ENCODE results near the gene RHBDL1.

The RHBDL1 gene

DNA sequence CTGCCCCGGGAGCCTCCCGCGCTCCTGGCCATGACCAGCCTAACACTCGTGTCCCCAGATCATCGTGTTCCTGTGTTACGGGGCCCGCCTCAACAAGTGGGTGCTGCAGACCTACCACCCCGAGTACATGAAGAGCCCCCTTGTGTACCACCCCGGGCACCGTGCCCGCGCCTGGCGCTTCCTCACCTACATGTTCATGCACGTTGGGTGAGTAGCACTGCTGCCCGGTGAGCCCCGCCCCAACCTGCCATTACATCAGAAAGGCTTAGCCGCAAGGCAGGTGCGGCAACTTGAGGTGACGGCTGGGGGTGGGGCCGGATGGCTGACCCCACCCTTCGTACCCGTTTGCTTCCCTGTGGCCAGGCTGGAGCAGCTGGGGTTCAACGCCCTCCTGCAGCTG, 1.4 kb downstream of the RHBDL1 start:
- no peak overlapping the region for H3K4me2 ChIP-seq
- H4K20me1 ChIP-seq (ENCODE audit: insufficient read depth): no peaks in the 10 kb centered on the region

GRCh38 chr16:677316-678190, 2.1 kb downstream of the RHBDL1 start:
- TF ChIP-seq, protein P1, sequence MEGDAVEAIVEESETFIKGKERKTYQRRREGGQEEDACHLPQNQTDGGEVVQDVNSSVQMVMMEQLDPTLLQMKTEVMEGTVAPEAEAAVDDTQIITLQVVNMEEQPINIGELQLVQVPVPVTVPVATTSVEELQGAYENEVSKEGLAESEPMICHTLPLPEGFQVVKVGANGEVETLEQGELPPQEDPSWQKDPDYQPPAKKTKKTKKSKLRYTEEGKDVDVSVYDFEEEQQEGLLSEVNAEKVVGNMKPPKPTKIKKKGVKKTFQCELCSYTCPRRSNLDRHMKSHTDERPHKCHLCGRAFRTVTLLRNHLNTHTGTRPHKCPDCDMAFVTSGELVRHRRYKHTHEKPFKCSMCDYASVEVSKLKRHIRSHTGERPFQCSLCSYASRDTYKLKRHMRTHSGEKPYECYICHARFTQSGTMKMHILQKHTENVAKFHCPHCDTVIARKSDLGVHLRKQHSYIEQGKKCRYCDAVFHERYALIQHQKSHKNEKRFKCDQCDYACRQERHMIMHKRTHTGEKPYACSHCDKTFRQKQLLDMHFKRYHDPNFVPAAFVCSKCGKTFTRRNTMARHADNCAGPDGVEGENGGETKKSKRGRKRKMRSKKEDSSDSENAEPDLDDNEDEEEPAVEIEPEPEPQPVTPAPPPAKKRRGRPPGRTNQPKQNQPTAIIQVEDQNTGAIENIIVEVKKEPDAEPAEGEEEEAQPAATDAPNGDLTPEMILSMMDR (conservative IDR thresholded peaks at IDR 0.05; ENCODE audit: low read depth, low read length): no peak
- H3K4me3 ChIP-seq (IDR thresholded peaks at IDR 0.05; ENCODE audit: insufficient read depth, low read depth, low read length): no peak overlapping the region
- H3K79me2 ChIP-seq (ENCODE audit: insufficient read depth, low read depth): peaks cover 18% of the 10 kb centered on the region
- no peaks in the 10 kb centered on the region for H4K20me1 ChIP-seq (ENCODE audit: insufficient read depth)
- H3K9ac ChIP-seq: no peak overlapping the region
- no peaks in the 10 kb centered on the region for H3K4me1 ChIP-seq (ENCODE audit: low read depth, poor library complexity, severe bottlenecking)
- H3K36me3 ChIP-seq (ENCODE audit: insufficient read depth): peaks cover 3% of the 10 kb centered on the region; the same call in 1 of the 2 replicates
- H3K27me3 ChIP-seq (ENCODE audit: insufficient read depth, low read depth): no peaks in the 10 kb centered on the region
- no peak overlapping the region for H2AFZ ChIP-seq (ENCODE audit: low read depth)
- no peak overlapping the region for H3K27ac ChIP-seq
- H3K4me2 ChIP-seq: no peak overlapping the region

More for the DNA sequence above, 1.4 kb downstream of the RHBDL1 start:
- TF ChIP-seq, protein P1 (conservative IDR thresholded peaks at IDR 0.05; ENCODE audit: low read depth, low read length): no peak
- no peak overlapping the region for H3K27ac ChIP-seq
- no peak overlapping the region for H2AFZ ChIP-seq (ENCODE audit: low read depth)
- no peaks in the 10 kb centered on the region for H3K4me1 ChIP-seq (ENCODE audit: low read depth, poor library complexity, severe bottlenecking)
- no peak overlapping the region for H3K4me3 ChIP-seq (IDR thresholded peaks at IDR 0.05; ENCODE audit: insufficient read depth, low read depth, low read length)
- peaks cover 3% of the 10 kb centered on the region; the same call in 1 of the 2 replicates for H3K36me3 ChIP-seq (ENCODE audit: insufficient read depth)
- no peak overlapping the region for H3K9ac ChIP-seq
- H3K79me2 ChIP-seq (ENCODE audit: insufficient read depth, low read depth): peaks cover 14% of the 10 kb centered on the region
- no peaks in the 10 kb centered on the region for H3K27me3 ChIP-seq (ENCODE audit: insufficient read depth, low read depth)

DNA sequence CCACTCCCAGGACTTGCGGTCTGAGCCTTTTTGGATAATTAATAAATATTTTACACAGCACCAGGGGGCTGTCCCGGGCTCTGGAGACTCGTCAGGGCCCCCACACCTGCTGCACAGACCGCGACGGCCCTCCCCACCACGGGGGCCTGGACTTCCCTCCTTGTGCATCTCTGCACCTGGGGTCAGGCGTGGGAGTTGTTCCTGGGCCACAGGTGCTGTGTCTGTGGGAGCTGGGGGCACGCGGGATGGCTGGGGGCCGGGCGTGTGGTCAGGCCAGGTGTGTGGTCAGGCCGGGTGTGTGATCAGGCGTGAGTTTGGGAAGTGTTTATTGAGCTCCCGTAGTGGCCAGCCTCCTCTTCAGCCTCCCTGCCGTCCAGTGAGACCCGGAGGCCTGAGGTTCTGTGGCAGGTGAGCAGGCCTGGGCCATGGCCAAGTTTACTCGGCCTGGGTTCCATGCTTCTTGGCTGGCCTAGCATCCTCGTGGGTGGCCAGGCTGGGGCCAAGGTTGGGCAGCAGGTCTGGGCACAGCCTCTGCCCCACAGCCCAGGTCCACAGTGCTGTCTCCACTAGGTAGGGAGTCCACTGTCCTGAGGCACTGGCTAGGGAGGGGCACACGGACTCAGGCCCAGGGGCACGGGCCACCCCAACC, 2.9 kb downstream of the RHBDL1 start:
- Histone ChIP-seq H3K27ac (no peak overlapping the region), H3K36me3 (ENCODE audit: insufficient read depth) (no peaks in the 10 kb centered on the region; the same call in 1 of the 2 replicates), H3K27me3 (ENCODE audit: insufficient read depth, low read depth) (no peaks in the 10 kb centered on the region), H3K4me2 (no peak overlapping the region), H2AFZ (ENCODE audit: low read depth) (no peak overlapping the region), H3K4me1 (ENCODE audit: low read depth, poor library complexity, severe bottlenecking) (no peaks in the 10 kb centered on the region), H3K9ac (no peak overlapping the region), H3K79me2 (ENCODE audit: insufficient read depth, low read depth) (peaks cover 18% of the 10 kb centered on the region), H4K20me1 (ENCODE audit: insufficient read depth) (no peaks in the 10 kb centered on the region), H3K4me3 (IDR thresholded peaks at IDR 0.05; ENCODE audit: insufficient read depth, low read depth, low read length) (no peak overlapping the region)
- TF ChIP-seq, protein P1 (conservative IDR thresholded peaks at IDR 0.05; ENCODE audit: low read depth, low read length): no peak

DNA sequence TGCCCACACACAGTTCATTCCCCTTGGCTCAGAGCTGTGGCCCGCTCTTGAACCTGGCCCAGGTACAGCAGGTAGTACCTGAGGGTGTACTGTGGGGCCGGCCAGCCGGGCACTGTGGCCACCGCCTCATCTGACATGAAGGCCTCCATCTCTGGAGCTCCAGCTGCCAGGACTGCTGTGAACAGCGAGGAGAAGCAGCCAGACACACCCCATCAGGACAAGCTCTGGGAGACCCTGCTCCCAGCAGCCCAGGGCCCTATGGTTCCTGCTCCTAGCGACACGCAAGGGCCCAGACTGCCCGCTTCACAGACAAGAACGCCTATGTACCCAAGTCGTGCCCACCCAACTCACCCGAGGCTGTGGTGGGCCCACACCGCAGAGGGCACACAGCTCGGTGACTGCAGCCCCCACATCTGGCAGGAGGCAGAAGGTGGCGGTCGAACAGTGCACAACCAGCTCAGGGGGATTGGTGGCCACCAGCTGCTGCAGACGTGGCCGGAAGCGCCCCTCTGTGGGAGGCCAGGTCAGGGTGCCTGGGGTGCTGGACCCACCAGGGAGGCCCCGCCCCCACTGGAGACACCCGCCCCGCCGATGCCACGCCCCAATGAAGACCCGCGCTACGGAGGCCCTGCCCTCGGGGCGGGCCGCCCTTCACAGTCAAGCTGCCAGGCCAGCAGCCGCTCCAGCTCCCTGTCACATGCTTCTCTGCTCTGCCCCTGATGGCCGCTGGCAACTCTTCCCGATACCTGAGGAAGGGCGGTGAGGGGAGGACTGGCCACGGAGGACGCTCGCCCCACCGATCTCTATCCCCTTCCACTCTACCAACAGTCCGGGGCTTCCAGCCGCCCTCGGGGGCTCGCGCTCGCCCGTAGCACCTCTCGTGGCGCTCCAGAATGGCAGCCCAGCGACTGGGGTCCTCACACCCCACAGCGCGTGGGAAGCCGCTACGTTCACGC, 3.7 kb downstream of the RHBDL1 start:
- TF ChIP-seq, protein P1 (conservative IDR thresholded peaks at IDR 0.05; ENCODE audit: low read depth, low read length): no peak
- no peaks in the 10 kb centered on the region for H4K20me1 ChIP-seq (ENCODE audit: insufficient read depth)
- no peaks in the 10 kb centered on the region; the same call in 1 of the 2 replicates for H3K36me3 ChIP-seq (ENCODE audit: insufficient read depth)
- H3K27me3 ChIP-seq (ENCODE audit: insufficient read depth, low read depth): no peaks in the 10 kb centered on the region
- H3K9ac ChIP-seq: no peak overlapping the region
- no peak overlapping the region for H2AFZ ChIP-seq (ENCODE audit: low read depth)
- H3K4me3 ChIP-seq (IDR thresholded peaks at IDR 0.05; ENCODE audit: insufficient read depth, low read depth, low read length): no peak overlapping the region
- no peak overlapping the region for H3K4me2 ChIP-seq
- H3K4me1 ChIP-seq (ENCODE audit: low read depth, poor library complexity, severe bottlenecking): no peaks in the 10 kb centered on the region
- no peak overlapping the region for H3K27ac ChIP-seq
- peaks cover 18% of the 10 kb centered on the region for H3K79me2 ChIP-seq (ENCODE audit: insufficient read depth, low read depth)

All from KMS-11 (cell line).